ENCODE measurements around the gene PPP2R3C. TPM values are rescaled to one million over a fixed set of nuclear protein-coding genes. Genes with fewer than 3 reads are reported as not detected.

The PPP2R3C gene
- polyA plus RNA-seq, 1 donor from 2014 or later: 91.4 TPM

DNA sequence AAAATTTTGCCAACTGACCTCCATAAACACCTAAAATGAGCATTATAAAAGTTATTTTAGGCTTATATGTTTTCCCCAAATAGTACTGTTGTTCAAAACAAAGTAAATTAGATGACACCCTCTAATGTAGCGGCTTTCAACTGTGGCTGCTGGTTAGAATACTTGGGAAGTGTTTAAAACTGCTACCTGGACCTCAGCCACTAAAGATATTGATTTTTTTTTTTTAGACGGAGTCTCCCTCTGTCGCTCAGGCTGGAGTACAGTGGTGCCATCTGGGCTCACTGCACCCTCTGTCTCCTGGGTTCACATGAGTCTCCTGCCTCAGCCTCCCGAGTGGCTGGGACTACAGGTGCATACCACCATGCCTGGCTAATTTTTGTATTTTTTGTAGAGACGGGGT lies 16.8 kb upstream of the PPP2R3C start:
- no peaks in the 10 kb centered on the region for H3K9me3 ChIP-seq (ENCODE audit: low read length)

DNA sequence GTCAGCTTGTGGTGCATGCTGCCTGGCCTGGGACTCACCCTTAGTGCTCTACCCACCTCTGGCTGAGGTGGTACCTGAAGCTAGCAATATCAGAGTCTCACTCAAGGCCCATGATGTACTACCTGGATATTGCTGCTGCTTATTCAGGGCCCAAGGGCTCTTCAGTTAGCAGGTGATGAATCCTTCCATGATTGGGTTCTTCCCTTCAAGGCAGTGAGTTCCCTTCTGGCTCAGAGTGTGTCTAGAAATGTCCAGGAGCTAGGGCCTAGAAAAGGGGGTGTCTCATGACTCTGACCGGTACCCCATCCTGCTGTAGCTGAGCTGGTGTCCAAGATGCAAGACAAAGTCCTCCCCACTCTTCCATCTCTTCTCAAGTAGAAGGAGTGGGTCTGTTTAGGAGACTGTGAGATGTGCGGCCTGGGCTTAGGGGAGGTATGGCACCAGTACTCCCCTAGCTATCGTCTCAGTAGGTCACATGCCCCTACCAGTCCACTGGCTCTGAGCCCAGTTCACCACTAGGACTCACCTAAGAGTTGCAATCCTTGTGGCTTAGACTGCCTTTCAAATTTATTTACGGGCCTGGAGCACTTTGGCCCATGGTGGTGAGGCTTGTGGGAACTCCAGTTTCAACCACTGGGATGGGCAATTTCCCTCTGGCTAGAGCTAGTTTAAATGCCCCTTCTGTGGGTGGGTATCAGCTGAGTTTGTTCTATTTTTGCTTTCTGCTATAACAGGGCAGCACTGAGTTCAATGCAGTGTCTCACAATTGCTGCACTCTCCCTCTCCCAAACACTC lies 12.7 kb upstream of the PPP2R3C start:
- Histone ChIP-seq H3K36me3 (ENCODE audit: insufficient read depth, low read length) (no peaks in the 10 kb centered on the region), H3K27ac (ENCODE audit: low read length) (no peak overlapping the region)
- no peak for TF ChIP-seq SMC3 (conservative IDR thresholded peaks at IDR 0.05; ENCODE audit: poor library complexity)
- TF ChIP-seq, protein P1, sequence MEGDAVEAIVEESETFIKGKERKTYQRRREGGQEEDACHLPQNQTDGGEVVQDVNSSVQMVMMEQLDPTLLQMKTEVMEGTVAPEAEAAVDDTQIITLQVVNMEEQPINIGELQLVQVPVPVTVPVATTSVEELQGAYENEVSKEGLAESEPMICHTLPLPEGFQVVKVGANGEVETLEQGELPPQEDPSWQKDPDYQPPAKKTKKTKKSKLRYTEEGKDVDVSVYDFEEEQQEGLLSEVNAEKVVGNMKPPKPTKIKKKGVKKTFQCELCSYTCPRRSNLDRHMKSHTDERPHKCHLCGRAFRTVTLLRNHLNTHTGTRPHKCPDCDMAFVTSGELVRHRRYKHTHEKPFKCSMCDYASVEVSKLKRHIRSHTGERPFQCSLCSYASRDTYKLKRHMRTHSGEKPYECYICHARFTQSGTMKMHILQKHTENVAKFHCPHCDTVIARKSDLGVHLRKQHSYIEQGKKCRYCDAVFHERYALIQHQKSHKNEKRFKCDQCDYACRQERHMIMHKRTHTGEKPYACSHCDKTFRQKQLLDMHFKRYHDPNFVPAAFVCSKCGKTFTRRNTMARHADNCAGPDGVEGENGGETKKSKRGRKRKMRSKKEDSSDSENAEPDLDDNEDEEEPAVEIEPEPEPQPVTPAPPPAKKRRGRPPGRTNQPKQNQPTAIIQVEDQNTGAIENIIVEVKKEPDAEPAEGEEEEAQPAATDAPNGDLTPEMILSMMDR (IDR thresholded peaks at IDR 0.05; ENCODE audit: poor library complexity, severe bottlenecking): no peak
- no peak for TF ChIP-seq POLR2AphosphoS5 (IDR thresholded peaks at IDR 0.05)
- no peak for TF ChIP-seq MXI1 (conservative IDR thresholded peaks at IDR 0.05; ENCODE audit: poor library complexity, severe bottlenecking)
- no peak for TF ChIP-seq EP300 (conservative IDR thresholded peaks at IDR 0.05; ENCODE audit: poor library complexity, severe bottlenecking)
- no peak for TF ChIP-seq TAF1 (IDR thresholded peaks at IDR 0.05; ENCODE audit: low read depth)
- TF ChIP-seq RAD21 (conservative IDR thresholded peaks at IDR 0.05): no peak
- TF ChIP-seq, protein P2, sequence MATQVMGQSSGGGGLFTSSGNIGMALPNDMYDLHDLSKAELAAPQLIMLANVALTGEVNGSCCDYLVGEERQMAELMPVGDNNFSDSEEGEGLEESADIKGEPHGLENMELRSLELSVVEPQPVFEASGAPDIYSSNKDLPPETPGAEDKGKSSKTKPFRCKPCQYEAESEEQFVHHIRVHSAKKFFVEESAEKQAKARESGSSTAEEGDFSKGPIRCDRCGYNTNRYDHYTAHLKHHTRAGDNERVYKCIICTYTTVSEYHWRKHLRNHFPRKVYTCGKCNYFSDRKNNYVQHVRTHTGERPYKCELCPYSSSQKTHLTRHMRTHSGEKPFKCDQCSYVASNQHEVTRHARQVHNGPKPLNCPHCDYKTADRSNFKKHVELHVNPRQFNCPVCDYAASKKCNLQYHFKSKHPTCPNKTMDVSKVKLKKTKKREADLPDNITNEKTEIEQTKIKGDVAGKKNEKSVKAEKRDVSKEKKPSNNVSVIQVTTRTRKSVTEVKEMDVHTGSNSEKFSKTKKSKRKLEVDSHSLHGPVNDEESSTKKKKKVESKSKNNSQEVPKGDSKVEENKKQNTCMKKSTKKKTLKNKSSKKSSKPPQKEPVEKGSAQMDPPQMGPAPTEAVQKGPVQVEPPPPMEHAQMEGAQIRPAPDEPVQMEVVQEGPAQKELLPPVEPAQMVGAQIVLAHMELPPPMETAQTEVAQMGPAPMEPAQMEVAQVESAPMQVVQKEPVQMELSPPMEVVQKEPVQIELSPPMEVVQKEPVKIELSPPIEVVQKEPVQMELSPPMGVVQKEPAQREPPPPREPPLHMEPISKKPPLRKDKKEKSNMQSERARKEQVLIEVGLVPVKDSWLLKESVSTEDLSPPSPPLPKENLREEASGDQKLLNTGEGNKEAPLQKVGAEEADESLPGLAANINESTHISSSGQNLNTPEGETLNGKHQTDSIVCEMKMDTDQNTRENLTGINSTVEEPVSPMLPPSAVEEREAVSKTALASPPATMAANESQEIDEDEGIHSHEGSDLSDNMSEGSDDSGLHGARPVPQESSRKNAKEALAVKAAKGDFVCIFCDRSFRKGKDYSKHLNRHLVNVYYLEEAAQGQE (IDR thresholded peaks at IDR 0.05; ENCODE audit: borderline replicate concordance): no peak
- no peak for TF ChIP-seq EZH2 (IDR thresholded peaks at IDR 0.05; ENCODE audit: borderline replicate concordance, insufficient read depth, low read length, poor library complexity, severe bottlenecking)

More for the DNA sequence above, 16.8 kb upstream of the PPP2R3C start:
- H3K4me2 ChIP-seq (ENCODE audit: low read length): no peak overlapping the region
- H3K9me2 ChIP-seq (ENCODE audit: insufficient read depth, low read length): no peaks in the 10 kb centered on the region
- no peak overlapping the region for H2AFZ ChIP-seq (ENCODE audit: low read depth, low read length)
- no peaks in the 10 kb centered on the region for H4K20me1 ChIP-seq (ENCODE audit: insufficient read depth)
- no peak for TF ChIP-seq EP300 (conservative IDR thresholded peaks at IDR 0.05; ENCODE audit: poor library complexity, severe bottlenecking)
- TF ChIP-seq TAF1 (IDR thresholded peaks at IDR 0.05; ENCODE audit: low read depth): no peak
- TF ChIP-seq MXI1 (conservative IDR thresholded peaks at IDR 0.05; ENCODE audit: poor library complexity, severe bottlenecking): no peak
- TF ChIP-seq POLR2AphosphoS5 (IDR thresholded peaks at IDR 0.05): no peak
- no peak for TF ChIP-seq EZH2 (IDR thresholded peaks at IDR 0.05; ENCODE audit: borderline replicate concordance, insufficient read depth, low read length, poor library complexity, severe bottlenecking)
- H3F3A ChIP-seq (ENCODE audit: insufficient read depth, low read length, poor library complexity, severe bottlenecking): no peaks in the 10 kb centered on the region
- H3K36me3 ChIP-seq (ENCODE audit: insufficient read depth, low read length): no peaks in the 10 kb centered on the region
- no peak overlapping the region for H3K9ac ChIP-seq (ENCODE audit: low read length)
- H3K27ac ChIP-seq (ENCODE audit: low read length): no peak overlapping the region
- no peaks in the 10 kb centered on the region for H3K27me3 ChIP-seq (ENCODE audit: insufficient read depth, low read depth, low read length)
- H3K79me2 ChIP-seq (replicated peaks; ENCODE audit: insufficient read depth, low read length): no peaks in the 10 kb centered on the region
- no peak overlapping the region for H3K4me3 ChIP-seq (ENCODE audit: low read length)

More for the DNA sequence above, 12.7 kb upstream of the PPP2R3C start:
- H3K9me2 ChIP-seq (ENCODE audit: insufficient read depth, low read length): no peaks in the 10 kb centered on the region
- no peaks in the 10 kb centered on the region for H4K20me1 ChIP-seq (ENCODE audit: insufficient read depth)
- no peaks in the 10 kb centered on the region for H3F3A ChIP-seq (ENCODE audit: insufficient read depth, low read length, poor library complexity, severe bottlenecking)
- no peak overlapping the region for H3K4me2 ChIP-seq (ENCODE audit: low read length)
- H3K27me3 ChIP-seq (ENCODE audit: insufficient read depth, low read depth, low read length): no peaks in the 10 kb centered on the region
- H3K4me3 ChIP-seq (ENCODE audit: low read length): no peak overlapping the region
- H2AFZ ChIP-seq (ENCODE audit: low read depth, low read length): no peak overlapping the region
- no peak overlapping the region for H3K9ac ChIP-seq (ENCODE audit: low read length)
- H3K79me2 ChIP-seq (replicated peaks; ENCODE audit: insufficient read depth, low read length): no peaks in the 10 kb centered on the region
- no peaks in the 10 kb centered on the region for H3K9me3 ChIP-seq (ENCODE audit: low read length)
